DLD1 (cell line): ENCODE data around the gene RUSF1.
"Not testable (repeated sequence)": the region's sequence is repeated elsewhere in the genome, so short reads cannot be mapped to it uniquely, and the experiment has no call there.

Experiments
- in situ Hi-C: cut with HindIII; loops from 2 replicates; pipeline ENCODE4 v1.10.0; 2017; ENCODE audit warnings: low sequenced_read_pairs

The RUSF1 gene

GRCh38 chr16:31487720-31488467, 20.3 kb downstream of the RUSF1 start:
- in situ Hi-C loops, result no loop called here

DNA sequence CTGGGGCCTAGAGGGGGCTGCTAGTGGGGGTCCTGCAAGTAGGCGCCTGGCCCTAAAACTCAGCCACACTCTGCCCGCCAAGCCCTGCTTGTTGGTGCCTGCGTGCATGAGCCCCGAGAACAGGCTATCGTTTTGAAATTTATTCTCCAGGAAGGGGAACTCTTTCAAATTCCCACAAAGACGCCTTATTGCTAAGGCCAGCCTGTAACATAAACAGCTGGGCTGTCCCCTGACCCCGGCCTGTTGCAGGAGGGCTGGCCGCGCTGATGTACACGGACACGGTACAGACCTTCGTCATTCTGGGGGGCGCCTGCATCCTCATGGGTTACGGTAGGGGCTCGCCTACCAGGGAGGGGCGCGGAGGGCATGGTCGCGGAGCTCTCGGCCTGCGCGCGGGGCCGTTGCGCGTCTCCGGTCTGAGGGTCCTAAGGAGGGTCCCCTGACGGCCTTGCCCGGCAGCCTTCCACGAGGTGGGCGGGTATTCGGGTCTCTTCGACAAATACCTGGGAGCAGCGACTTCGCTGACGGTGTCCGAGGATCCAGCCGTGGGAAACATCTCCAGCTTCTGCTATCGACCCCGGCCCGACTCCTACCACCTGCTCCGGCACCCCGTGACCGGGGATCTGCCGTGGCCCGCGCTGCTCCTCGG, 21.0 kb downstream of the RUSF1 start:
- in situ Hi-C loops, result no loop called here

DNA sequence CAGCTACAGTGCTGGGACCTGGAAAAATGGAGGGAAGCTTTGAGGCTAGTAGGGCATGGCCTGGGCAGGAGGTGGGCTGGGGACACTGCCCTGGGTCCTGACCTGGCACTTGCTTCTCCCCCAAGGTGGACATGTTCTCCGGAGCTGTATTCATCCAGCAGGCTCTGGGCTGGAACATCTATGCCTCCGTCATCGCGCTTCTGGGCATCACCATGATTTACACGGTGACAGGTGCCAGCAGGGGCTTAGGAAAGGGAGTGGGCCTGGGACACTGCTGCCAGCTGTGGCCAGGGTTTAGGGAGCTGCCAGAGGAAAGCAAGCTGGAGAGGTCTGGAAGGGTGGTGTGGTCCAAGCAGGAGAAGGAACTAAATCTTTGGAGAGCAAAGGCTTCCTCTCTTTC, 22.1 kb downstream of the RUSF1 start:
- in situ Hi-C loops, result no loop called here

- in situ Hi-C loops, result no loop called here
Observed at GRCh38 chr16:31485571-31485970, 22.6 kb downstream of the RUSF1 start.

- in situ Hi-C loops, result no loop called here
Observed at GRCh38 chr16:31484491-31485171, 23.6 kb downstream of the RUSF1 start.

GRCh38 chr16:31484048-31484447, 24.1 kb downstream of the RUSF1 start:
- in situ Hi-C loops, result not testable (repeated sequence)

DNA sequence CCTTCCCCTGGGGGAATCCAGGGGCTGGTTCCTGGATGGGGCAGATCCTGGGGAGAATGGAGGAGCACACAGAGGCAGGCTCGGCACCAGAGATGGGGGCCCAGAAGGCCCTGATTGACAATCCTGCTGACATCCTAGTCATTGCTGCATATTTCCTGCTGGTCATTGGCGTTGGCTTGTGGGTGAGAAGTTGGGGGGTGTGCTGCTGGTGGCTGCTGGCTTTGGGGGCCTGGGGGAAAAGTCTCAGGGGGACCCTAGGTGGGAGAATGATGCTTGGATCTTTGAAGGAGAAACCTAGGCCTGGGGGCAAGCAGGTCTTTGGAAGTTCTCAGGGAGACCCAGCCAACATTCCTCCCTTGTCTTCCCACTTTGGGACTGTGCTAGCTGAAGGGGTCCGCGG, 25.1 kb downstream of the RUSF1 start, which contains the start of gene SLC5A2:
SLC5A2 (plus strand) TSS at position 43 of the 400 bp plus-strand sequence; CDS start at position 57, 14 bp downstream.
- in situ Hi-C loops, result no loop called here

DNA sequence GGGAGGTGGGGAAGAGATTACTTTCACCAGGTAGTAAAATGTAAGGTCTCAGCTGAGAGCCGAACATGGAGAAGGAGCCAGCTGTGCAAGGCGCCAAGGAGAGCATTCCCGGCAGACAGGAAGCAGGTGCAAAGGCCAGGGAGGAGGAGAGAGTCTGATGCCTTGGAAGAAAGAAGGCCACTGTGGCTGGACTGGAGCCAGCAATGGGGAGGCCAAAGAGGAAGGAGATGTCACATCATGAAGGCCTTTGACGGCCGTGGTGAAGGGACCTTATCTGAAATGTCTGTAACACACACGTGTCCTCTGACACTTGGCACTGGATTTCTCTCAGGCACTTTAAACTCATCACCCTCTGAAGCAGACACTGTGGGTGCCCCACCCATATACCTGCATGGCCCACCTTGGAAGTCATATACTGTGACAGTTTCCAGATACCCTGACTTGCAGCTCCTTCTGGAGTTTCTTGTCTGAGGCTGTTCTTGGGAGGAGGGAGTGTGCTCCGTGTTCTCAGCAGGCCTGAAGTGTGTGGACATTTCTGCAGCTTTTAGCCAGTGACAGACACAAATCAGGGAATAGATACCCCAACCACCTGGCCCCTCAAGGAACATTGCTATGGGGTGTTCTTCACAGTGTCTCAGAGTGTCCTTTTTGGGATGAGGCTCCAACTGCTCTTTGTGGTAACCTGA, 27.2 kb downstream of the RUSF1 start:
- in situ Hi-C loops, result no loop called here

- in situ Hi-C loops, result no loop called here
Observed at GRCh38 chr16:31479751-31480150, 28.4 kb downstream of the RUSF1 start.

- in situ Hi-C loops, result no loop called here
Observed at GRCh38 chr16:31478956-31479355, 29.2 kb downstream of the RUSF1 start.

DNA sequence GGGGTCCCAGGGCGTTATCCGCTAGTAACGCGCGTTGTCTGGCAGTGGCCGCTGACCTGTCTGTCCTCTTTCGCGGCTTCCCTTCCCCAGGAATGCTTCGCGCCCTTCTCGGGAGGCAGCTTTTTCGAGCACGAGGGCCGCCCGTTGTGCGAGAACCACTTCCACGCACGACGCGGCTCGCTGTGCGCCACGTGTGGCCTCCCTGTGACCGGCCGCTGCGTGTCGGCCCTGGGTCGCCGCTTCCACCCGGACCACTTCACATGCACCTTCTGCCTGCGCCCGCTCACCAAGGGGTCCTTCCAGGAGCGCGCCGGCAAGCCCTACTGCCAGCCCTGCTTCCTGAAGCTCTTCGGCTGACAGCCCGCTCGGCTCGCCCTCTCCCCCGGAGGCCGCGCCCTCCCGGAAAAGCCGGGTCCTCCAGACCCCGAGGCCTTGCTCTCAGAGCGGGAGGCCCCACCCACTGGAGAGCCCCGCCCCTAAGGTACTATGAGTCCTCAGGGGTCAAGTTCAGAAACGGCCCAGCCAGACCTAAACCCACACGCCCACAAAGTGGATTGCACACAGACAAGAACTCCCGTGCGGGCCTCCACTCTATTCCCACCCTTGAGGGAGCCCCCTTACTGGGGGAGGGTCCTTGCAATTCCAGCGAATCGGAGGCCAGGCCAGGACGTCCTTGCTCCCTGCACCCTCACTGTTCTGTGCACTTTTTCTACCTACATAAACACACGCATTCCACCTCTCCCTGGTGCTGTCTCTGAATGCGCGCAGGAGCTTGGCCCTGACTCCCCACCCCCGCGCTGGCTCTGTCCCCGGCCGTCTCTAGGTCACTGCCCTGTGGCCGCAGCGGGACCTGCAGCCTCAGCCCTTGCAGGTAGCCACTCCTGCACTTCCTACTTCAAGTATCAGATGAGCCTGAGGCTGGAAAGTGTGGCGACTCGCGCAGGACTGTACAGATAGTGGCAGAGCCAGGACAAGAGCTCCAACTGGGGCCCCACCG, 30.7 kb downstream of the RUSF1 start:
- in situ Hi-C loops, result no loop called here

- in situ Hi-C loops, result no loop called here
Observed at GRCh38 chr16:31476303-31477219, 31.6 kb downstream of the RUSF1 start.

GRCh38 chr16:31475946-31476302, 32.3 kb downstream of the RUSF1 start:
- in situ Hi-C loops, result no loop called here

- in situ Hi-C loops, result no loop called here
Observed at GRCh38 chr16:31474773-31475738, 33.1 kb downstream of the RUSF1 start.

DNA sequence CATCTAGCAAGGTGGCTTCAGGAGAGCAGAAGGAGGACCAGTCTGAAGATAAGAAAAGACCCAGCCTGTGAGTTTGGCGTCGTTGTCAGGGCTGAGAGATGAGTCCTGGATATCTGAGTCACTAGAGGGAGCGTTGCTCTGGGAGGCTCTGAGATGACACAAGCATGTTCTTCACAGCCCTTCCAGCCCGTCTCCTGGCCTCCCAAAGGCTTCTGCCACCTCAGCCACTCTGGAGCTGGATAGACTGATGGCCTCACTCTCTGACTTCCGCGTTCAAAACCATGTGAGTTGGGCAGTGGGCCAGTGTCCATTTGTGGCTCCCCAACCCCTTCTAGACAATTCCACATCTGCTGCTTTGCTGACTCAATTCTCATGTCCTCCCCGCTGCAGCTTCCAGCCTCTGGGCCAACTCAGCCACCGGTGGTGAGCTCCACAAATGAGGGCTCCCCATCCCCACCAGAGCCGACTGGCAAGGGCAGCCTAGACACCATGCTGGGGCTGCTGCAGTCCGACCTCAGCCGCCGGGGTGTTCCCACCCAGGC, 33.9 kb downstream of the RUSF1 start:
- in situ Hi-C loops, result no loop called here

- in situ Hi-C loops, result no loop called here
Observed at GRCh38 chr16:31473264-31473984, 34.8 kb downstream of the RUSF1 start.

DNA sequence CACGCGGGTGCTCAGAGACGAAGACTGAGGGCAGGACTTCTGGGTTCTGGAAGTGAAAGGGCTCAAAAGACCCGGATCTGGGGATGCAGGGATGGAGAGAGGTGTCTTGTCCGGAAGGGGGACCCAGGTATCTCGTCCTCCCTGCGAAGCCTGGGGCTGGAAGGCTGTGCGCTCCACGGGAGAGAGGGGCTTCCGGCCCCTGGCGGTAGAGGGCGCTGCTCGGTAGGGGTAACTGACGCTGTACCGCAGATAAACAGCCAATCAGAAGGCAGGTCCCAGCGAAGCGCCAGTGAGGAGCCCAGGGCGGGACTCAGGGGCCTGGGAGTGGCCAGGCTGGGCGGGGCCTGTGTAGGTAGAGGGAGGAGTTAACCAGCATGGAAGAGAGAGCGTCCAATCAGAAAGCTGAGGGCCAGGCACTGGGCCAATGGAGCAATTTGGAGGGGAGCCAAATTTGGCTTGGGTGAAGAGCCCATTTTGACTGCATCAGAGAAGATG, 35.4 kb downstream of the RUSF1 start:
- in situ Hi-C loops, result no loop called here
